ENCODE results near the gene CAPN1.
"Not testable (repeated sequence)": the region's sequence is repeated elsewhere in the genome, so short reads cannot be mapped to it uniquely, and the experiment has no call there.

The CAPN1 gene

DNA sequence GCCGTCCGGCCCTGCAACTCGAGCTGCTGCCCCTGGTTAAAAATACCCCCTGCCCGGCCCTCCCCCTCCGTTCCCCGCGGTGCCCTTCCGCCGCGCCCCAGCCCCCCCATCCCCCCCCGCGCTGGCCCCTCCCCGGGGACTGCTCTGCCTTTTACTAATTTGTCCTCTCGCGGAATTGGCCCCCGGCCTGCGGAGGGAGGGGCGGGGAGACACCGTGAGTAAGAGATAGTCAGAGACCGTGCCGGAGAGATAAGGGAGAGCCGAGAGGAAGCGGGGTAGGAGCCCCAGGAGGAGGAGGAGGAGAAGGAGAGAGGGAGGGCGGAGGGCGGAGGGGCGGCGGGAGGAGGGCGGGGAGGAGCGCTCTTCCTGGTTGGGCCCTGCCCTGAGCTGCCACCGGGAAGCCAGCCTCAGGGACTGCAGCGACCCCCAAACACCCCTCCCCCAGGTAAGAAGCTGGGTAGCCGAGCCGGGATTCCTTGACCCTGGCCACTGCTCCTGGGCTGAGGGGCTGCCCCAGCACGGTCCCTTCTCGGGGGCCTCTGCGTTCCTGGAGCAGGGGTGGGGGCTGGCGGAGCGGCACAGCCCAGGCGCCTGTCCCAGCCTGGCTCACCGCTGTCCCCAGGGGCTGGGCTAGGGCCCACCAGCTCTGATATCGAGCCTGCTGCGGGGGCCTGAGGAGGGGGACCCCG lies at the start of gene CAPN1:
CAPN1 (plus strand) TSS at position 360 of the 689 bp plus-strand sequence. CDS start 774 bp downstream, outside the sequence.
- peak; percentile 83 for DNase-seq (ENCODE audit: low read depth, low spot score)

DNA sequence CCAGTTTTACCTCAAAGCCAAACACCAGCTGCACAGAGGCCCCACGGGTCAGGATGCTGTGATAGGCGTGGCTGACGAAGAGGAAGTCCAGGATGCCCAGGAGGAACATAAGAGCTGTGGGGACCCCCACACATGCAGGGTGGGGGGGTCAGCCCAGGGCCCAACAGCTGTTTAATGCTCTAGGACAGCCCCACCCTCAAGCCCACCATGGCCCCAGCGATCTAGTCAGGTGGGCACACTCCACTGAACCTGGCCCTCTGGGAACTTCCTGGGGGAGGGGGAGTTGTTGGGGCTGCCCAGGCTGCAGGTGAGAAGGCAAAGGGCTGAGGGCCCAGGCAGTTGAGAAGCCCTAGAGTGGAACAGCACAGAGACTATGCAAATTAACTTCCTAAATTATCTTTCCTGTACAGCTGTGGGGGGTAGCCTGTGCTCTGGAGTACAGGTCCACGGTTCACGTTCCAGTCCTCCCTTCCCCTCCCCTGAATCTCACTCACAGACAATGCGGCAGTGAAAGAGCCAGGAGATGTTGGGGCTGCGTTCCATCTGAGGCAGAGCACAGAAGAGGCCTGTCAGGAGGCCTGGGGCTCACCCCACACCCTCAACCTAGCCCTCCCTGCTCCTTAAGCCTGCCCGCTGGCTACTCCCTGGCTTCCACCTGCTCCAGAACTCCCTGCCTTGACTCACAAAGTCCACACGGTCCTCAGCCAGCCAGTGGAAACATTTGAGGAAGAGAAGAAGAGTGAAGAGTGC lies 49.3 kb upstream of the CAPN1 start:
- no peak for DNase-seq (ENCODE audit: low read depth, low spot score)

GRCh38 chr11:65132988-65133700 lies 48.6 kb upstream of the CAPN1 start:
- DNase-seq (ENCODE audit: low read depth, low spot score) = peak; percentile 22

GRCh38 chr11:65133724-65134123 lies 48.0 kb upstream of the CAPN1 start:
- DNase-seq (ENCODE audit: low read depth, low spot score) = no peak

GRCh38 chr11:65134240-65134951 lies 47.3 kb upstream of the CAPN1 start, which contains the start of gene SYVN1:
Gene SYVN1, minus strand, starts transcription at chr11:65134519. Its CDS starts 918 bp downstream, at chr11:65133601.
- peak; percentile 95 for DNase-seq (ENCODE audit: low read depth, low spot score)

GRCh38 chr11:65134952-65135632 lies 46.6 kb upstream of the CAPN1 start:
- DNase-seq (ENCODE audit: low read depth, low spot score) = peak; percentile 98

- no peak for DNase-seq (ENCODE audit: low read depth, low spot score)
Measured at GRCh38 chr11:65135633-65136145, 46.0 kb upstream of the CAPN1 start.

- no peak for DNase-seq (ENCODE audit: low read depth, low spot score)
Measured at GRCh38 chr11:65136515-65137096, 45.1 kb upstream of the CAPN1 start.

DNA sequence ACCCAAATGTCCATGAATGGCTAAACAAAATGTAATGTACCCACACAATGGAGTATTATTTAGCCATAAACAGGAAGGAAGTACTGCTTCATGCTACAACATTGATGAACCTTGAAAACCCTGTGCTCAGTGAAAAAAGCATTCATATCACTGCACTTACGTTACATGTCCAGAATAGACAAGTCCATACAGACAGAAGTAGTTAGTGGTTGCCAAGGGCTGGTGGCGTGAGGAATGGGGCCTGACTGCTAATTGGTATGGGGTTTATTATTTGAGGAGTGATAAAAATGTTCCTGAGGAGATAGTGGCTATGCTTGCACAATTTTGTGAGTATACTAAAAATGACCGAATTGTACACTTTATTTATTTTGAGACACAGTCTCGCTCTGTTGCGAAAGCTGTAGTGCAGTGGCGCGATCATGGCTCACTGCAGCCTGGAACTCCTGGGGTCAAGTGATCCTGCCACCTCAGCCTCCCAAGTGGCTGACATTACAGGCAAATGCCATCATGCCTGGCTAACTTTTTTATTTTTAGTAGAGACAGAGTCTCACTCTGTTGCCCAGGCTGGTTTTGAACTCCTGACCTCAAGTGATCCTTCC lies 39.7 kb upstream of the CAPN1 start:
- no peak for DNase-seq (ENCODE audit: low read depth, low spot score)

GRCh38 chr11:65147352-65148075 lies 34.2 kb upstream of the CAPN1 start:
- DNase-seq (ENCODE audit: low read depth, low spot score) = no peak

GRCh38 chr11:65148657-65149056 lies 33.1 kb upstream of the CAPN1 start:
- DNase-seq (ENCODE audit: low read depth, low spot score) = no peak

DNA sequence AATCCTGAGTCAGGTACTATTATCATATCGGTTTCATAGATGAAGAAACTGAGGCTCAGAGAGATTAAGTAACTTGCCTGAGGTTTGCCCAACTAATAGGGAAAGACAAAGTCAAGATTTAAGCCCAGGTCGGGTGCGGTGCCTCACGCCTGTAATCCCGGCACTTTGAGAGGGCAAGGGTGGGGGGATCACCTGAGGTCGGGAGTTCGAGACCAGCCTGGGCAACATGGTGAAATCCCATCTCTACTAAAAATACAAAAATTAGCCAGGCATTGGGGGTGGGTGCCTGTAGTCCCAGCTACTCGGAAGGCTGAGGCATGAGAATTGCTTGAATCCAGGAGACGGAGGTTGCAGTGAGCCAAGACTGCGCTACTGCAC lies 31.6 kb upstream of the CAPN1 start:
- not testable (repeated sequence) for DNase-seq (ENCODE audit: low read depth, low spot score)

- DNase-seq (ENCODE audit: low read depth, low spot score) = peak; percentile 90
Measured at GRCh38 chr11:65150509-65151299, 31.0 kb upstream of the CAPN1 start.

GRCh38 chr11:65151331-65151899 lies 30.3 kb upstream of the CAPN1 start:
- DNase-seq (ENCODE audit: low read depth, low spot score) = no peak

DNA sequence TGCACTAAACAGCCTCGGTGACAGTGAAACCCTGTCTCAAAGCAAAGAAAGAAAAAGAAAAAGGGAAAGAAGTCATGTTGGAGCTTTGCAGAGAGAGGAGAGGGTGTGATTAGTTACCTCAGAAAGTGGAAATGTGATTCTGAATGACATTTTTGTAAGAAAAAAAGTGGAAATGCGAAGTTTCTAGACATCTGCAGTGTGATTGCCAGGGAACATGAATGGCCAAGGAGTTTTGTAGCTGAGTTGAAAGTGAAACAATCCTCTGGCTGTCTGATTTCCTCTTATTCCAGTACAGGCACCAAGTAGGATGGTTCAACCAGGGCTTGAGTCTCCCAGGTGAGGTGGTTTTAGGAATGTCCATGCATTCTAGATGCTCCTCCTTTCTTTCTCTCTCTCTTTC lies 29.6 kb upstream of the CAPN1 start:
- no peak for DNase-seq (ENCODE audit: low read depth, low spot score)

GRCh38 chr11:65156256-65156655 lies 25.5 kb upstream of the CAPN1 start:
- DNase-seq (ENCODE audit: low read depth, low spot score) = no peak

DNA sequence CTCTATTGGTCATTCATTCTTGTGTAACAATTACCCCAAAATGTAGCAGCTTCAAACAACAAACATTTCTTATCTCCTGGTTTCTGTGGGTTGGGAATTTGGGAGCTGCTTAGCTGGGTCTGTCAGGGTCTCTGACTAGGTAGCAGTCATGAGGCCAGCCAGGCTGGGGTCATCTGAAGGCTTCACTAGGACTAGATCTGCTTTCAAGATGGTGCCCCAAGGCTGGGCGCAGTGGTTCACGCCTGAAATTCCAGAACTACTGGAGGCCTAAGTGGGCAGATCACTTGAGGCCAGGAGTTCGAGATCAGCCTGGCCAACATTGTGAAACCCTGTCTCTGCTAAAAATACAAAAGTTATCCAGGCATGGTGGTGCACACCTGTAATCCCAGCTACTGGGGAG lies 24.8 kb upstream of the CAPN1 start:
- no peak for DNase-seq (ENCODE audit: low read depth, low spot score)

- DNase-seq (ENCODE audit: low read depth, low spot score) = no peak
Measured at GRCh38 chr11:65157336-65157735, 24.4 kb upstream of the CAPN1 start.
